K562 (cell line): ENCODE results near the gene GPR42. TPM values are rescaled to one million over a fixed set of nuclear protein-coding genes. Genes with fewer than 3 reads are reported as not detected.

Experiments
- ATAC-seq: fragments of 200-7000 bp; cut with Tn5 transposase; 3 replicates; pipeline ENCODE4 v1.9.1; 2020; ENCODE audit warnings: moderate library complexity
- BruUV-seq: library from RNA; stranded (reverse); fragments of 400-500 nt; replicated peaks from 2 replicates; lab custom pipeline; 2021; lab: Mats Ljungman, UMichigan
- CTCF ChIA-PET: fragments of 300-600 bp; formaldehyde crosslinking; extraction: SDS; loops from one replicate; lab custom pipeline; 2021; ENCODE audit warnings: low intra/inter-chr PET ratio; lab: Yijun Ruan, JAX
- POLR2A ChIA-PET: fragments of 300-600, 350-650 bp; sonication (Branson Sonifier 250); formaldehyde crosslinking; extraction: SDS; loops from one replicate; lab custom pipeline; 2021; ENCODE audit warnings: antibody characterized with exemption, inconsistent platforms; lab: Yijun Ruan, JAX
- DNase-seq, 4 experiments: peaks; one replicate each; pipeline versions ENCODE4 v3.0.0 to v3.0.0-alpha.2; 2011 to 2018; ENCODE audit warnings: low spot score in 3 of 4, mixed read lengths in 3 of 4; ENCODE audit errors: extremely low read depth in 1 of 4
- FAIRE-seq: peaks from 2 replicates; lab custom pipeline; 2011; peaks lifted over from hg19 to GRCh38; lab: Jason Lieb, UNC
- H2AFZ ChIP-seq: 2 replicates; pipeline ENCODE4 v1.6.0; 2011; ENCODE audit warnings: low read depth, low read length, control low read depth, inconsistent platforms
- H3K27ac ChIP-seq: fragments of 200-600 bp; 3 replicates; pipeline ENCODE4 v1.8.0; 2011; ENCODE audit warnings: low read depth, mild to moderate bottlenecking, control low read depth, inconsistent platforms, low read length, moderate library complexity, mixed read lengths; ENCODE audit errors: extremely low read depth
- H3K27me3 ChIP-seq, 2 experiments: fragments of 300-600 bp in 1 of 2; 2 replicates in 1 of 2; 3 replicates in 1 of 2; pipeline versions ENCODE4 v1.6.0 to v1.8.0; 2011; ENCODE audit warnings: inconsistent platforms in 2 of 2, low read length in 2 of 2, mild to moderate bottlenecking in 1 of 2, mixed read lengths in 1 of 2, moderate library complexity in 1 of 2; ENCODE audit not compliant: control insufficient read depth in 2 of 2, insufficient read depth in 2 of 2
- H3K36me3 ChIP-seq: fragments of 300-600 bp; 3 replicates; pipeline ENCODE4 v1.8.0; 2011; ENCODE audit warnings: mild to moderate bottlenecking, low read length, inconsistent platforms; ENCODE audit not compliant: control insufficient read depth, insufficient read depth
- H3K4me1 ChIP-seq, 2 experiments: fragments of 200-600 bp in 1 of 2; replicated peaks in 1 of 2; 2 replicates in 1 of 2; 3 replicates in 1 of 2; pipeline versions ENCODE4 v1.5.1 to v1.8.0; 2011; ENCODE audit warnings: inconsistent platforms in 2 of 2, low read length in 2 of 2, mild to moderate bottlenecking in 1 of 2, mixed read lengths in 1 of 2, moderate library complexity in 1 of 2; ENCODE audit not compliant: control insufficient read depth in 2 of 2, insufficient read depth in 2 of 2
- H3K4me2 ChIP-seq: 2 replicates; pipeline ENCODE4 v1.6.1; 2011; ENCODE audit warnings: low read length, control low read depth, inconsistent platforms, mixed read lengths; ENCODE audit not compliant: insufficient read depth
- H3K4me3 ChIP-seq: fragments of 200-600 bp; sonication (generic), shearing (Covaris generic); 2 replicates; pipeline ENCODE4 v1.5.1; 2016; ENCODE audit warnings: control low read depth, inconsistent platforms
- H3K79me2 ChIP-seq: fragments of 200-600 bp; 3 replicates; pipeline ENCODE4 v1.8.0; 2011; ENCODE audit warnings: low read length, inconsistent platforms; ENCODE audit not compliant: control insufficient read depth, insufficient read depth
- H3K9ac ChIP-seq, 2 experiments: 2 replicates each; pipeline versions ENCODE4 v1.6.0 to v1.6.1; 2011; ENCODE audit warnings: low read depth in 2 of 2, low read length in 2 of 2, control low read depth in 1 of 2, inconsistent platforms in 1 of 2, mild to moderate bottlenecking in 1 of 2, mixed read lengths in 1 of 2; ENCODE audit not compliant: insufficient read depth in 1 of 2
- H3K9me1 ChIP-seq: one replicate; pipeline ENCODE4 v1.6.0; 2011; ENCODE audit warnings: inconsistent platforms, mild to moderate bottlenecking, low read length, moderate library complexity; ENCODE audit not compliant: control insufficient read depth, insufficient read depth
- H3K9me3 ChIP-seq: replicated peaks from 2 replicates; pipeline ENCODE4 v1.5.1; 2011; ENCODE audit warnings: low read depth, low read length, inconsistent platforms; ENCODE audit not compliant: control insufficient read depth, insufficient read depth
- H4K20me1 ChIP-seq: replicated peaks from 2 replicates; pipeline ENCODE4 v1.6.1; 2011; ENCODE audit warnings: low read length, inconsistent platforms, mixed read lengths; ENCODE audit not compliant: control insufficient read depth, insufficient read depth
- ATF4 ChIP-seq: fragments of 450-650 bp; formaldehyde crosslinking; IDR thresholded peaks from 2 replicates; pipeline ENCODE4 v1.4.0; 2022; ENCODE audit warnings: mild to moderate bottlenecking, moderate library complexity
- BCOR ChIP-seq: fragments of 450-650 bp; IDR thresholded peaks from 2 replicates; pipeline ENCODE4 v1.6.1; 2016
- CLOCK ChIP-seq: fragments of 250-450 bp; sonication (Bioruptor Pico); IDR thresholded peaks from 2 replicates; pipeline ENCODE4 v1.4.0; 2020; ENCODE audit warnings: mild to moderate bottlenecking, moderate library complexity, borderline replicate concordance
- CREBBP ChIP-seq: IDR thresholded peaks from one replicate; pipeline ENCODE4 v1.6.1; 2012; ENCODE audit warnings: low read depth, mild to moderate bottlenecking, control low read depth, inconsistent platforms, low read length
- EWSR1 ChIP-seq: fragments of 450-650 bp; IDR thresholded peaks from 2 replicates; pipeline ENCODE4 v1.6.1; 2018; ENCODE audit warnings: borderline replicate concordance, mild to moderate bottlenecking, low read depth, moderate library complexity; ENCODE audit not compliant: partially characterized antibody
- HBP1 ChIP-seq: fragments of 450-650 bp; formaldehyde crosslinking; IDR thresholded peaks from 2 replicates; pipeline ENCODE4 v1.4.0; 2022; ENCODE audit warnings: missing genetic modification characterization
- HNRNPUL1 ChIP-seq: fragments of 200-400 bp; formaldehyde crosslinking; IDR thresholded peaks from 2 replicates; pipeline ENCODE4 v1.6.1; 2017; ENCODE audit warnings: low read length
- IRF1 ChIP-seq: sonication (generic); formaldehyde crosslinking; IDR thresholded peaks from 2 replicates; pipeline ENCODE4 v1.8.0; 2022; ENCODE audit warnings: missing genetic modification reagents, mild to moderate bottlenecking, borderline replicate concordance
- MCM5 ChIP-seq: fragments of 450-650 bp; IDR thresholded peaks from 2 replicates; pipeline ENCODE4 v1.6.1; 2016; ENCODE audit warnings: low read depth
- MEIS2 ChIP-seq: fragments of 450-650 bp; IDR thresholded peaks from 2 replicates; pipeline ENCODE4 v1.6.1; 2014; ENCODE audit warnings: mild to moderate bottlenecking; ENCODE audit not compliant: partially characterized antibody
- MTA2 ChIP-seq: fragments of 450-650 bp; IDR thresholded peaks from 2 replicates; pipeline ENCODE4 v1.6.1; 2016; ENCODE audit warnings: low read depth
- MTA3 ChIP-seq: fragments of 450-650 bp; formaldehyde crosslinking; IDR thresholded peaks from 2 replicates; pipeline ENCODE4 v1.6.1; 2017; ENCODE audit warnings: mild to moderate bottlenecking, borderline replicate concordance
- RBM15 ChIP-seq: fragments of 200-400 bp; formaldehyde crosslinking; IDR thresholded peaks from 2 replicates; pipeline ENCODE4 v1.6.1; 2018; ENCODE audit warnings: mild to moderate bottlenecking, low read length, moderate library complexity; ENCODE audit not compliant: insufficient read depth
- SETDB1 ChIP-seq: IDR thresholded peaks from one replicate; pipeline ENCODE4 v1.6.1; 2012; ENCODE audit warnings: low read length, control low read depth, inconsistent platforms
- TAF7 ChIP-seq: fragments of 450-650 bp; IDR thresholded peaks from 2 replicates; pipeline ENCODE4 v1.6.1; 2016; ENCODE audit warnings: missing genetic modification characterization, missing compliant biosample characterization
- ZKSCAN3 ChIP-seq: fragments of 250-450 bp; sonication (Bioruptor Pico); IDR thresholded peaks from 2 replicates; pipeline ENCODE4 v1.4.0; 2020
- ZNF311 ChIP-seq: fragments of 250-450 bp; sonication (Bioruptor Pico); IDR thresholded peaks from 2 replicates; pipeline ENCODE4 v1.4.0; 2020; ENCODE audit warnings: mild to moderate bottlenecking, moderate library complexity
- WGBS: fragments of 100-300 bp; shearing (Covaris generic); methylation state at CpG from one replicate; pipeline ENCODE4 v1.1.6; 2016; ENCODE audit warnings: low coverage, mixed read lengths; ENCODE audit not compliant: insufficient coverage; ENCODE audit errors: missing lambda C conversion rate; 5-methylcytosine and 5-hydroxymethylcytosine counted together
- in situ Hi-C: fragments of 300-500 bp; cut with MboI; formaldehyde crosslinking; loops from 4 replicates; pipeline ENCODE4 v1.15.0; 2018; ENCODE audit warnings: inconsistent platforms, mixed read lengths
- intact Hi-C: fragments of 100-400 bp; cut with micrococcal nuclease; formaldehyde crosslinking; loops from 2 replicates; pipeline ENCODE4 v1.14.2; 2022
- polyA plus RNA-seq, 8 experiments: library from polyadenylated mRNA; depleted of rRNA in 4 of 8; stranded (reverse) in 5 of 8; unstranded in 3 of 8; fragments of >200 nt; fragmentation: Nextera tagmentation in 2 of 8; fragmentation: Illumina TruSeq in 1 of 8; extraction: Ambion mirVana in 2 of 8; extraction: Trizol in 1 of 8; gene quantifications; 2 replicates each; pipeline versions ENCODE4 v1.2.1 to v1.2.3, GENCODE V29; 2011 to 2014; ENCODE audit warnings: inconsistent platforms in 1 of 8, missing spikeins in 1 of 8
- total RNA-seq, 7 experiments: library from RNA; depleted of rRNA in 6 of 7; stranded (reverse); fragments of >200 nt in 6 of 7; fragmentation: Illumina TruSeq in 2 of 7; extraction: Trizol in 2 of 7; gene quantifications; 2 replicates each; pipeline versions ENCODE4 v1.2.1 to v1.2.3, GENCODE V29; 2011 to 2021; ENCODE audit warnings: low replicate concordance in 1 of 7

GPR42 gene
- total and polyA plus RNA-seq, 9 of the 15 experiments (the other 6 are each of a cell fraction or from before 2014, with no cell fraction given): not detected

GRCh38 chr19:35347930-35348298 is 23.0 kb upstream of the GPR42 start:
- H3K36me3 ChIP-seq: no peaks in the 10 kb centered on the region
- FAIRE-seq: no peak
- no peak overlapping the region for H3K27ac ChIP-seq

More at GRCh38 chr19:35347930-35348298, 23.0 kb upstream of the GPR42 start:
- H3K9me3 ChIP-seq: no peaks in the 10 kb centered on the region
- ATAC-seq (no peak), DNase-seq (peak in 1 of 4 experiments; percentile 8)
- WGBS: 31% methylated on average over 6 of the region's 7 CpGs
- TF ChIP-seq MCM5: no peak
- TF ChIP-seq ATF4: no peak
- TF ChIP-seq RBM15: no peak
- TF ChIP-seq MEIS2: no peak
- TF ChIP-seq CLOCK (CRISPR knock-in tag): no peak
- TF ChIP-seq MTA3: no peak
- TF ChIP-seq IRF1 (CRISPR knock-in tag): no peak
- TF ChIP-seq ZKSCAN3 (CRISPR knock-in tag): no peak
- no peak for TF ChIP-seq MTA2
- no peak for TF ChIP-seq SETDB1
- TF ChIP-seq CREBBP: no peak
- no peak for TF ChIP-seq ZNF311 (CRISPR knock-in tag)
- no peak for TF ChIP-seq EWSR1
- TF ChIP-seq TAF7 (tag): no peak
- no peak for TF ChIP-seq BCOR
- TF ChIP-seq HBP1: no peak
- TF ChIP-seq HNRNPUL1: no peak
- H2AFZ ChIP-seq: no peak overlapping the region
- peaks cover 7 to 39% of the 10 kb centered on the region in 2 experiments; a peak in 3 of 5 replicates for H3K4me1 ChIP-seq
- intact Hi-C loops (no loop called here), in situ Hi-C loops (no loop called here)
- ChIA-PET CTCF (no interaction called here), POLR2A (interaction anchor here (0.7 kb wide), 1 partner anchor 41 kb away, joined by 5 read pairs; no protein-coding TSS in a partner anchor)
- BruUV-seq: no TSS peak
- no peak overlapping the region for H3K4me3 ChIP-seq
- no peaks in the 10 kb centered on the region for H3K9me1 ChIP-seq
- no peak overlapping the region for H3K4me2 ChIP-seq
- H4K20me1 ChIP-seq: no peaks in the 10 kb centered on the region
- H3K79me2 ChIP-seq: no peaks in the 10 kb centered on the region
- H3K9ac ChIP-seq: no peak overlapping the region
- H3K27me3 ChIP-seq: 0 out of 5 replicates have a peak, but pooled peaks cover 0 to 3% of the 10 kb centered on the region in 2 experiments
